ENCODE results near the gene E2F2. TPM values are rescaled to one million over a fixed set of nuclear protein-coding genes. Genes with fewer than 3 reads are reported as not detected.

The E2F2 gene
- total RNA-seq, 1 donor from 2014 or later: 1.3 TPM

- H3K27ac Mint-ChIP-seq (ENCODE audit: unreplicated experiment): no peak overlapping the region
- peaks cover 1% of the 10 kb centered on the region for H3K36me3 Mint-ChIP-seq (ENCODE audit: unreplicated experiment)
- no peaks in the 10 kb centered on the region for H3K27me3 Mint-ChIP-seq (ENCODE audit: unreplicated experiment)
- DNase-seq (ENCODE audit: extremely low spot score, unreplicated experiment): no peak
- H3K4me1 Mint-ChIP-seq (ENCODE audit: unreplicated experiment): peaks cover 31% of the 10 kb centered on the region
- peaks cover 5% of the 10 kb centered on the region for H3K9me3 Mint-ChIP-seq (ENCODE audit: unreplicated experiment)
- no peak for TF ChIP-seq CTCF (IDR thresholded peaks at IDR 0.05)
- H3K4me3 Mint-ChIP-seq (ENCODE audit: unreplicated experiment): no peak overlapping the region
Observed at GRCh38 chr1:23570001-23570691, 39.1 kb upstream of the E2F2 start.

GRCh38 chr1:23568608-23569383 lies 37.8 kb upstream of the E2F2 start:
- no peaks in the 10 kb centered on the region for H3K9me3 Mint-ChIP-seq (ENCODE audit: unreplicated experiment)
- no peak for DNase-seq (ENCODE audit: extremely low spot score, unreplicated experiment)
- no peaks in the 10 kb centered on the region for H3K27me3 Mint-ChIP-seq (ENCODE audit: unreplicated experiment)
- H3K36me3 Mint-ChIP-seq (ENCODE audit: unreplicated experiment): no peaks in the 10 kb centered on the region
- H3K4me3 Mint-ChIP-seq (ENCODE audit: unreplicated experiment): peak overlapping the region; percentile 79
- TF ChIP-seq CTCF (IDR thresholded peaks at IDR 0.05): no peak
- peaks cover 39% of the 10 kb centered on the region for H3K4me1 Mint-ChIP-seq (ENCODE audit: unreplicated experiment)
- H3K27ac Mint-ChIP-seq (ENCODE audit: unreplicated experiment): peak overlapping the region; percentile 93

GRCh38 chr1:23567996-23568607 lies 37.1 kb upstream of the E2F2 start:
- no peak for DNase-seq (ENCODE audit: extremely low spot score, unreplicated experiment)
- H3K4me1 Mint-ChIP-seq (ENCODE audit: unreplicated experiment): peaks cover 46% of the 10 kb centered on the region
- no peaks in the 10 kb centered on the region for H3K36me3 Mint-ChIP-seq (ENCODE audit: unreplicated experiment)
- no peak for TF ChIP-seq CTCF (IDR thresholded peaks at IDR 0.05)
- H3K27me3 Mint-ChIP-seq (ENCODE audit: unreplicated experiment): no peaks in the 10 kb centered on the region
- peak overlapping the region; percentile 93 for H3K27ac Mint-ChIP-seq (ENCODE audit: unreplicated experiment)
- peak overlapping the region; percentile 79 for H3K4me3 Mint-ChIP-seq (ENCODE audit: unreplicated experiment)
- H3K9me3 Mint-ChIP-seq (ENCODE audit: unreplicated experiment): no peaks in the 10 kb centered on the region

GRCh38 chr1:23567629-23567995 lies 36.6 kb upstream of the E2F2 start:
- Mint-ChIP-seq H3K4me3 (ENCODE audit: unreplicated experiment) (peak overlapping the region; percentile 52), H3K9me3 (ENCODE audit: unreplicated experiment) (no peaks in the 10 kb centered on the region), H3K4me1 (ENCODE audit: unreplicated experiment) (peaks cover 49% of the 10 kb centered on the region), H3K36me3 (ENCODE audit: unreplicated experiment) (no peaks in the 10 kb centered on the region), H3K27ac (ENCODE audit: unreplicated experiment) (peak overlapping the region; percentile 59), H3K27me3 (ENCODE audit: unreplicated experiment) (no peaks in the 10 kb centered on the region)
- TF ChIP-seq CTCF (IDR thresholded peaks at IDR 0.05): no peak
- DNase-seq (ENCODE audit: extremely low spot score, unreplicated experiment): no peak

- H3K36me3 Mint-ChIP-seq (ENCODE audit: unreplicated experiment): no peaks in the 10 kb centered on the region
- H3K27ac Mint-ChIP-seq (ENCODE audit: unreplicated experiment): peak overlapping the region; percentile 63
- peak; percentile 14 for TF ChIP-seq CTCF (IDR thresholded peaks at IDR 0.05)
- H3K4me3 Mint-ChIP-seq (ENCODE audit: unreplicated experiment): peak overlapping the region; percentile 3
- H3K4me1 Mint-ChIP-seq (ENCODE audit: unreplicated experiment): peaks cover 63% of the 10 kb centered on the region
- no peaks in the 10 kb centered on the region for H3K27me3 Mint-ChIP-seq (ENCODE audit: unreplicated experiment)
- H3K9me3 Mint-ChIP-seq (ENCODE audit: unreplicated experiment): no peaks in the 10 kb centered on the region
- no peak for DNase-seq (ENCODE audit: extremely low spot score, unreplicated experiment)
Observed at GRCh38 chr1:23566304-23566703, 35.3 kb upstream of the E2F2 start.

Data from osteocyte (in vitro differentiated cells).